GM18909 (cell line): ENCODE measurements around the gene MAP1S.

Experiments used
- ATAC-seq: cut with Tn5 transposase; IDR thresholded peaks from one replicate; pipeline ENCODE4 v1.9.1; 2021; ENCODE audit warnings: mild to moderate bottlenecking; ENCODE audit not compliant: unreplicated experiment, poor library complexity

The MAP1S gene, protein sequence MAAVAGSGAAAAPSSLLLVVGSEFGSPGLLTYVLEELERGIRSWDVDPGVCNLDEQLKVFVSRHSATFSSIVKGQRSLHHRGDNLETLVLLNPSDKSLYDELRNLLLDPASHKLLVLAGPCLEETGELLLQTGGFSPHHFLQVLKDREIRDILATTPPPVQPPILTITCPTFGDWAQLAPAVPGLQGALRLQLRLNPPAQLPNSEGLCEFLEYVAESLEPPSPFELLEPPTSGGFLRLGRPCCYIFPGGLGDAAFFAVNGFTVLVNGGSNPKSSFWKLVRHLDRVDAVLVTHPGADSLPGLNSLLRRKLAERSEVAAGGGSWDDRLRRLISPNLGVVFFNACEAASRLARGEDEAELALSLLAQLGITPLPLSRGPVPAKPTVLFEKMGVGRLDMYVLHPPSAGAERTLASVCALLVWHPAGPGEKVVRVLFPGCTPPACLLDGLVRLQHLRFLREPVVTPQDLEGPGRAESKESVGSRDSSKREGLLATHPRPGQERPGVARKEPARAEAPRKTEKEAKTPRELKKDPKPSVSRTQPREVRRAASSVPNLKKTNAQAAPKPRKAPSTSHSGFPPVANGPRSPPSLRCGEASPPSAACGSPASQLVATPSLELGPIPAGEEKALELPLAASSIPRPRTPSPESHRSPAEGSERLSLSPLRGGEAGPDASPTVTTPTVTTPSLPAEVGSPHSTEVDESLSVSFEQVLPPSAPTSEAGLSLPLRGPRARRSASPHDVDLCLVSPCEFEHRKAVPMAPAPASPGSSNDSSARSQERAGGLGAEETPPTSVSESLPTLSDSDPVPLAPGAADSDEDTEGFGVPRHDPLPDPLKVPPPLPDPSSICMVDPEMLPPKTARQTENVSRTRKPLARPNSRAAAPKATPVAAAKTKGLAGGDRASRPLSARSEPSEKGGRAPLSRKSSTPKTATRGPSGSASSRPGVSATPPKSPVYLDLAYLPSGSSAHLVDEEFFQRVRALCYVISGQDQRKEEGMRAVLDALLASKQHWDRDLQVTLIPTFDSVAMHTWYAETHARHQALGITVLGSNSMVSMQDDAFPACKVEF

DNA sequence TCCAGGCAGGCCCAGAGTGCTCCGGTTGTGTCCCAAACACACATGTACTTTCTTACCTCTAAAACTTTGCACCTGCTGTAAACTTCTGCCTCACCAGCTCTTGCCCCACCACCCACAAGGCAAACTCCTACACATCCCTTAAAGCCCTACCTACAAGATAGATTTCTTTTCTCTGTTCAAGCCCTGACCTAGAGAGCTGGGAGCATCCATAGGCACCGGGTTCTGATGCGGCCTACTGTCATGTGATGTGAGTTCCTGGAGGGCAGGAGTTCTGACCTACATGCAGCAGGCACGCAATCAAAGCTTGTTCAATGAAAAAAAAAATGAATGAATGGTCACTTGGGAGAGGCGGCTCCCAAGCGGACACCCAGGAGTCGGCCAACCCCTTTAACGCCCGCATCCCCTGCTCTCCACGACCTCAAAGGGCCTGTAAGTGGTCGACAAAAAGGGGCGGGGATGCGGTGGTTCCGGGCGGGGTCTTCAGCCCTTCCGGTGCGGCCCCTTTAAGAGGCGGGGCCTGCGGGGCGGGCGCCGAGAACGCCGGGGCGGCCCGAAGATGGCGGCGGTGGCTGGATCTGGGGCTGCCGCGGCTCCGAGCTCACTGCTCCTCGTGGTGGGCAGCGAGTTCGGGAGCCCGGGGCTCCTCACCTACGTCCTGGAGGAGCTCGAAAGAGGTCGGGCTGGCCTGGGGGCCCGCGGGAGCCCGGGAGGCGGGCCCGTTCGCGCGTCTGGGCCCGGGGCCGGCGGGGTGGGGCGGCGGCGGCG lies at the start of gene MAP1S:
Gene MAP1S (plus strand): TSS at position 534 of the 765 bp plus-strand sequence. CDS start 23 bp downstream, at position 557.
- ATAC-seq: peak; percentile 68

DNA sequence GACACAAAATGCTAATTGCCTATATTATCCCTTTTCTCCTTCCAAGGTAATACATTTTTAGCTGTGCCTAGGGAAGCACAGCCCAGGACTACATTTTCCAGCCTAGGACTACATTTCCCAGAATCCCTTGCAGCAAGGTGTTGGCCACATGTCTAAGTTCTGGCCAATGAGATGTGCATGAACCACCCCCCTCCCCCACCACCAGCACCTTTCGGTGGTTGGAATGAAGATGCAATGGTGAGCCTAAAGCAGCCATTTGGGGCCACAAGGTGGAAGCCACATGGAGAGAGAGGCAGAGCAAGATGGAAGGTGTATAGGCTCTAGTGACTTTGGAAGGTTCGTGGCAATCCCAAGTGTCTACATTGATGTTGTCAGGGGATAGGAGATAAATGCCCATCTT lies 47.4 kb upstream of the MAP1S start:
- ATAC-seq: no peak

DNA sequence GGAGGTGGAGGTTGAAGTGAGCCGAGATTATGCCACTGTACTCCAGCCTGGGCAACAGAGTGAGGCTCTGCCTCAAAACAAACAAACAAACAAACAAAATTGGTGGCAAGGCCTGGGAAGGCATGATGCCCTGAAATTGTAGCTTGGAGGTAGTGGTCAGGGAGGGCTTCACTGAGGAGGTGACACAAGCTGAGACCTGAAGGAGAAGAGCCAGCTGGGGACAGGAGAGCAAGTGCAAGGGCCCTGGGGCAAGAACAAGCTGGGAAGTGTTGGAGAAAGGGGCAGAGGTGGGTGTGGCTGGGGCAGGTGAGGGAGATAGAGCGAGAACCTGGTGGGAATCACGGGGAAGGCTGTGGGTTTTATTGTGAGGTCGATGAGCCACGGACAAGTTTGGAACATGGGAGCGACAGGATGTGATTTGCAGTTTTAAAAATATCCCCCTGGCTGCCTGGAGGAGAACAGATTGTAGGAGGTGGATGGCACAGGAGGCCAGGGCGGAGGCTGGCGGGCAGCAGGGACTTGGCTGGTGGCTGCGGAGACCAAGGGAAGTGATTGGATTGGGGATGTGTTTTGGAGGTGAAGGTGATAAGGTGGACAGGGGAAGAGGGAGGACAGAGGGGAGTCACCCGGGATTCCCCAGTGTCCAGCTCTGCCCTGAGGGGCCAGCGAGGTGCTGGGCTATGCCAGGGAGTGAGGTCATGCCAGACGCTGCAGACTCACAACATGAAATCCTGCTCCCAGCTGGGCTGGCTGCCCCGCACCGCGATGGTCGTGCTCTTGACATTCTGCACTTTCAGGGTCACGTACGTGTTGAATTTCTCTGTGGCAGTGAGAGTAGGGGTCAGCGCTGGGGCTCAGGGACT lies 45.1 kb upstream of the MAP1S start:
- no peak for ATAC-seq

DNA sequence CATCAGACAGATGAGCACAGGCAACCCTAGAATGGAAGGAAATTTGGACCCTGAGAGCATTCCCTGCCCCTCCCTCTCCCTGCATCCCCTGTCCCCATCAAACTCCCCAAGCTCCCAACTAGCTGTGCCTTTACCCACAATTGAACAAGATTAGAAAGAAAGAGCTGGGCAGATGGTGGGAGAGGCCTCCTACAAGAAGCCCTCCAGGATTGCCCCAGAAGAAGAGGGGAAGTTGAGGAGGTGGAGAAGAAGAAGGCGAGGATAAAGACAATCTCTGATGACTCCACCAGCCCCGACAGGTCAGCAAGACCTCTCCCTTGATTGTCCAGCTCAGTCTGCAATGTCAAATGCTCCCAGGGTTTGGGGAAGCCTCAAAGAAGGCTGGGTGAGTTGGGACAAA lies 43.0 kb upstream of the MAP1S start:
- ATAC-seq: no peak

DNA sequence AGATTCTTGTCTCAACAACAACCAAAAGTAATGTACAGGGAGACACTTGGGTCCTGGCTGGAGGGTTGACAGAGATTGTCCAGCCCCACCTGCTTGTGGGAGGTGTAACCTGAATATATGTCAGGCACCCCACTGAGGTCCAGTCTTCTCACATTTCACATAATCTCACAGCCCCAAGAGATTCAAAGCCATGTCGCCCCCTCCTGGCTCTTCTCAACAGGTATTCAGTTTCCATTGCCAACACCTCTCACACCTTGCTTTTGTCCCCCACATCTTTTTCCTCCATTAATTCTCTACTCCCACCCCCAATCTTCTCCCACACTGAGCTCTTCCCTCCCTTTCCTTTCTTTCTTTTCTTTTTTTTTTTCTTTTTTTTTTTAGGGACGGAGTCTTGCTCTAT lies 42.3 kb upstream of the MAP1S start:
- no peak for ATAC-seq

DNA sequence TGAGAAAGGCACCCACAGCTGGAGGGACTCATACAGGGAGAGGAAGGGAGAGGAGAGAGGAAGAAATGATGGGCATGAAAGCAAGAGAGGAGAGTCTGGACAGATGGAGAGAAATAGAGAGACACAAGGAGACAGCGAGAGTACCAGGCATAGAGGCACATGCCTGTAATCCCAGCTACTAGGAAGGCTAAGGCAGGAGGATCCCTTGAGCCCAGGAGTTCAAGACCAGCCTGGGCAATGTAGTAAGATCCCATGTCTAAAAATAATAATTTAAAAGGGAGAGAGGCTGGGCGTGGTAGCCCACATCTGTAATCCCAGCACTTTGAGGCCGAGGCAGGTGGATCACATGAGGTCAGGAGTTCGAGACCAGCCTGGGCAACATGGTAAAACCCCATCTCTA lies 40.4 kb upstream of the MAP1S start:
- ATAC-seq: no peak

DNA sequence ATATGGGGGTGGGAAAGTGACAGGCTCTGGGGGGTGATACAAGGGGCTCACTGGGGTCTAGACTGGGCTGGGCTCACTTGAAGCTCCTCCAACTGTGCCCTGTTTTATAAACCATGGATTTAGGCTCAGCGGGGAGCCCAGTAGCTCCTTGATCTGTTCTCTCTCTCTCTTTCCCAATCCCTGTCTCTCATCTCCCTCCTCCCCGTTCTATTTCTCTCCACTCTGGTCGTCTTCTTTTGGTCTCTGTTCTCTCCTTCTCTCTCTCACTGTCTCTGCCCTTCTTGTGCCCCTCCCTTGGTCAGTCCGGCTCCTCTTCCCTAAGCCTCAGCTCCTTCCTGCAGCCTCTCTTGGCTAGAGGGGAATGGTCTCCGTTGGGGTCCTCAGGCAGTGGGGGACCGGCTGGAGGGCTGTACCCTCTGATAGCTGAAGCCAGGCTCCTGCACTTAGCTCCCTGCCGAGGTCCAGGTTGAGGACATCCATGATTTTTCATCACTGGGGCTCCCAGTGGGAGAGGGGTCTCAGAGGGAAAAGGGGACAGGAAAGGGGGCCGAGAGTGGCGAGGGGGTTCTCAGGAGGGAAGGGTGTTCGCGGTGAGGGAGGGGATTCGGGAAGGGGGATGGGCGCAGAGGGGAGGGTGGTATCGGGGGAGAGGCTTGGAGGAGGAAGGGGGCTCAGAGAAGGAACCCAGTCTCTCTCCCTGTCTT lies 39.6 kb upstream of the MAP1S start:
- no peak for ATAC-seq

DNA sequence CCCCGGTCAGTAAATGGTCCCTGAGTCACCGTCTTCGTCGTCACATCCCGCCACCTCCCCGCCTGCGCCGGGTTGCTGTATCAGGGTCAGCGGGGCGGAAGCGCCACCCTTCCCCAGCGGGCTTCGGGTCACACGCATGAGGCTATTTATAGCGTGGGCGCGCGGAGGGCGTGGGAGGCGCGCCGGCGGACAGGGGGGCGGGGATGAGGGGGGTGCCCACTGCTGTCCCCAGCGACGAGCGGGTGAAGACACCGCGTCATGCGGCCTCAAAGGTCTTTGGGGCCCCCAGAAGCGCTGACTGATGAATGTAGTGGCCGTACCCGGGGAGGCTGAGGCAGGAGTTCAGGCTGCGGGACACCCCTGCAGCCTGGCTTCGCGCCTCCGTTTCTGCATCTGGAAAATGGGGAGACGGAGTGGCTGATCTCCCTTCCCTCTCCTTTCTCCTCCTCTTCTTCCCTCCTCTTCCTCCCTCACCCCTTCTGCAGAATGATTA lies 39.0 kb upstream of the MAP1S start:
- no peak for ATAC-seq

- no peak for ATAC-seq
Measured at GRCh38 chr19:17681505-17682125, 37.7 kb upstream of the MAP1S start.

- no peak for ATAC-seq
Measured at GRCh38 chr19:17682273-17682672, 37.0 kb upstream of the MAP1S start.

GRCh38 chr19:17683078-17683477 lies 36.2 kb upstream of the MAP1S start:
- no peak for ATAC-seq

DNA sequence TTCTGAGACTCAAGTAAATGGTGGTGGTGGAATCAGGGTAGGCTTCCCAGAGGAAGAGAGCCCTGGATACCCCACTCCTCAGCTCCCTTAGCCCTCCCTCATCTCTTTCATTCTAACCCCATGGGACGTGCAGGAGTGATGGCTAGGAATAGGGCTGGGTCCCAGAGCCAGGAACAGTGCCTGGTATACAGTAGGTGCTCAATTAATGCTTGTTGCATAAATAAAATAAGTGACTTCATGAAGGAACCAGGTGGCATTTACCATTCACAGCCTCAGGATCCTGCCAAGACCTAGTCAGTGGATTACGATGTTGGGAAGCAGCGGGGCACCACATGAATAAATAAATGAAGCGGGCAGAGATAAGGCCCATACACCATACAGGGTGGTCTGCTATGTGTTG lies 35.0 kb upstream of the MAP1S start:
- ATAC-seq: no peak

DNA sequence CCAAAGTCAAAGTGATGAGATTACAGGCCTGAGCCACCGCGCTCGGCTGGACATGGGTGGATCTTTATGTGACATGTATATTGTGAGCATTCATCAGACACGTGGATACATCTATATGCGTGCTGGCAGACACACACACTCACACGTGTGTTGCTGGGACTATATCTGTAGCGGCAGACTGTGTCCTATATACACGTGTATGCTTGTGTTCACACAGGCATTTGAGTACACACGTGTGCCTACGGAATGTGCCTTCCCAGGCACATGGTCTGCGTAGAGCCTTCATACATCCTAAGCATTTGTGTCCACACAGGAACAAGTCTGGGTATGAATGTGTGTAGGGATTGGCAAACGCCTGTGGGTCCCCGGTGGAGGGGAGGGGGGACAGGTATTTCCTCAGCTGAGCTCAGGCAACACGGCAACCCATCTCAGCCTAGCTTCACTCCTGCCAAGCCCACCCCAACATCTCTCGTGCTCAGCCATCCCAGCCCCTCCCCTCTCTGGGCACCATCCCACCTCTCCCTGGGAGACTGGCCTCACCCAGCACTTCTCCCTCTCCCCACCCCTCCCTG lies 33.7 kb upstream of the MAP1S start:
- no peak for ATAC-seq

- ATAC-seq: no peak
Measured at GRCh38 chr19:17686023-17686521, 33.2 kb upstream of the MAP1S start.

- no peak for ATAC-seq
Measured at GRCh38 chr19:17686592-17687024, 32.7 kb upstream of the MAP1S start.

DNA sequence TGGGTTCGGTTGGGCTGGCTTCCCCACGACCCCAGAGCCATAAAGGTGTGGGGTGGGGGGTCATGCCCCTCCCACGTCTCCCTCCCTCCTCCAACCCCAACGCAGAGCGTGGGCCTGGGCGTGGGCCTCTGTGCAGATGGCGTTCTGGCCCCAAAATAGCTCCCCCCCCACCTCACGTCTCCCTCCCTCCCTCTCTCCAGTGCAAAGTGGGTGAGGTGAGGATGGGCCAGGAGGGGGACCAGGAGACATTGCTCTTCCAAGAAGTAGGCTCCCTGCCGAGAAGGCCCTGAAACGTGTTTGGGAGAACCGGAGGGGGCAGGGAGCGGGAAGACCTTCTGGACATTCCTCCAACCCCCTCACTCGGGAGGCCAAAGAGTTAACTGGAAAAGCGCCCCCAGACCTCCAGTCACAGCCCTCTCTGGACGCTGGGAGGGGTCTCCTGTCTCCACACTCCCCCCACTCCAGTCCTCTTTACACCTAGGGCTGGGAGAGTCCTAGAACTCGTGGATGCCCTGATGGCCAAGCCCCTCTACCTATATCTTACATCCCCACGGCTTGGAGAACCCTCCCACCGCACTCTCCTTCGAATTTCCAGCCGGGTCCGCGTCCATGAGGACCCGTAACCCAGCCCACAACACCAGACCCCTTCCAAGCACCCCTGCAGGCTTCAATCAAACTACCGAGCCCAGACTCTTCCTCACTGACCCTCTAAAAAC lies 32.0 kb upstream of the MAP1S start:
- ATAC-seq: no peak
